Adrenal gland (tissue), 12 donors: ENCODE results near the gene SLC39A12. TPM values are rescaled to one million over a fixed set of nuclear protein-coding genes. Genes with fewer than 3 reads are reported as not detected.

Experiments
- DNase-seq, 7 donors: peaks; one replicate each; pipeline ENCODE4 v3.0.0-alpha.2; 2019 to 2020
- H3K27ac ChIP-seq, 5 donors: fragments of 200-600 bp; sonication (generic) in 4 of 5; 1 replicate in 3 of 5; 2 replicates in 2 of 5; pipeline versions ENCODE4 v1.5.1 to v1.8.0; 2016 to 2020; ENCODE audit warnings: mild to moderate bottlenecking in 1 of 5
- H3K27me3 ChIP-seq: fragments of 200-600 bp; 2 replicates; pipeline ENCODE4 v1.8.0; 2021
- H3K36me3 ChIP-seq, 2 donors: fragments of 200-600 bp; replicated peaks in 1 of 2; 1 replicate in 1 of 2; 2 replicates in 1 of 2; pipeline versions ENCODE4 v1.5.1 to v1.8.0; 2018 to 2022
- H3K4me1 ChIP-seq, 2 donors: fragments of 200-600 bp; replicated peaks in 1 of 2; 1 replicate in 1 of 2; 2 replicates in 1 of 2; pipeline versions ENCODE4 v1.5.1 to v1.8.0; 2018 to 2021
- H3K4me3 ChIP-seq, 4 donors: fragments of 200-600 bp; sonication (generic) in 3 of 4; one replicate each; pipeline ENCODE4 v1.5.1; 2016 to 2018
- H3K9me3 ChIP-seq, 3 donors: fragments of 200-600 bp; sonication (generic) in 1 of 3; replicated peaks in 1 of 3; 1 replicate in 2 of 3; 2 replicates in 1 of 3; pipeline versions ENCODE4 v1.5.1 to v1.8.0; 2016 to 2021
- POLR2A ChIP-seq, 2 donors: fragments of 450-650 bp; IDR thresholded peaks; one replicate each; pipeline ENCODE4 v1.6.1; 2017; ENCODE audit warnings: antibody characterized with exemption in 2 of 2, mild to moderate bottlenecking in 2 of 2, moderate library complexity in 1 of 2
- WGBS, 4 donors: extraction: QIAGEN DNeasy Blood & Tissue Kit in 2 of 4; methylation state at CpG; one replicate each; pipeline versions ENCODE4 v1.1.5 to v1.1.7; 2013 to 2017; 5-methylcytosine and 5-hydroxymethylcytosine counted together
- intact Hi-C, 2 donors: fragments of 100-400 bp; cut with DNase I; formaldehyde crosslinking; loops; one replicate each; pipeline versions ENCODE4 v1.14.1 to v1.15.0; 2022 to 2023
- polyA plus RNA-seq, 3 donors: library from polyadenylated mRNA; stranded (reverse); fragments of 200-250 nt in 2 of 3; fragments of 350-450 nt in 1 of 3; fragmentation: Illumina TruSeq in 1 of 3; extraction: RNeasy Lipid Tissue Mini Kit (QIAGEN cat#74804) in 1 of 3; gene quantifications; one replicate each; pipeline ENCODE4 v1.2.3, GENCODE V29; 2013 to 2014
- total RNA-seq, 9 donors: library from RNA; depleted of rRNA in 4 of 9; stranded (reverse); fragments of >200 nt in 4 of 9; fragments of 120-200 nt in 1 of 9; fragmentation: NEBNext Ultra II Directional in 1 of 9; extraction: Animal tissue kit (Norgen Biotek cat#: 25700) in 1 of 9; gene quantifications; one replicate each; pipeline versions ENCODE4 v1.1.0 to v1.2.4, GENCODE V29; 2013 to 2023
- TF ChIP-seq, protein P1 (sequence below), 6 experiments: fragments of 450-650 bp in 4 of 6; fragments of 200-600 bp in 2 of 6; sonication (generic) in 1 of 6; IDR thresholded peaks; 1 replicate in 5 of 6; 2 replicates in 1 of 6; pipeline versions ENCODE4 v1.5.1 to v1.8.0; 2016 to 2021; ENCODE audit warnings: antibody characterized with exemption in 6 of 6, mild to moderate bottlenecking in 2 of 6, moderate library complexity in 1 of 6
- donor health status: healthy with polysubstance abuse.
- donor health status: Bipolar disorder and iron deficiency.
- donor health status: DM: yes; HTN: yes; CAD: no.
- donor health status: DM: no; HTN: no; CAD: no.
- donor health status: DM: no; HTN: no; CAD: no.
- donor health status: DM: yes; HTN: yes; CAD: no.

SLC39A12 gene
- total and polyA plus RNA-seq, 12 donors: 0.14 to 0.34 (median 0.23) TPM; not detected in 6

GRCh38 chr10:18010050-18010449, 58.3 kb downstream of the SLC39A12 start:
- H3K36me3 ChIP-seq: no peaks in the 10 kb centered on the region

DNA sequence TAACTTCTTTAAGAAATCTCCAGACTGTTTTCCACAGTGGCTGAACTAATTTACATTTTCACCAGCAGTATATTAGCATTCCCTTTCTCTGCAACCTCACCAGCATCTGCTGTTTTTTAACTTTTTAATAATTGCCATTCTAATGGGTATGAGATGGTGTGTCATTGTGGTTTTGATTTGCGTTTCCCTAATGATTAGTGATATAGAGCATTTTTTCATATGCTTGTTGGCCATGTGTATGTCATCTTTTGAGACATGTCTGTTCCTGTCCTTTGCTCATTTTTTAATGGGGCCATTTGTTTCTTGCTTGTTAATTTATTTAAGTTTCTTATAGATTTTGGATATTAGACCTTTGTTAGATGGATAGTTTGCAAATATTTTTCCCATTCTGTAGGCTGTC, 68.8 kb downstream of the SLC39A12 start:
- intact Hi-C loops: no loop called here
- no peaks in the 10 kb centered on the region for H3K36me3 ChIP-seq
- no peak overlapping the region for H3K27ac ChIP-seq
- 77 to 82% (median 80%) methylated on average over 1 of the region's 1 CpG for WGBS, 4 donors
- H3K4me3 ChIP-seq: no peak overlapping the region
- TF ChIP-seq POLR2A (IDR thresholded peaks at IDR 0.05): no peak
- TF ChIP-seq, protein P1, sequence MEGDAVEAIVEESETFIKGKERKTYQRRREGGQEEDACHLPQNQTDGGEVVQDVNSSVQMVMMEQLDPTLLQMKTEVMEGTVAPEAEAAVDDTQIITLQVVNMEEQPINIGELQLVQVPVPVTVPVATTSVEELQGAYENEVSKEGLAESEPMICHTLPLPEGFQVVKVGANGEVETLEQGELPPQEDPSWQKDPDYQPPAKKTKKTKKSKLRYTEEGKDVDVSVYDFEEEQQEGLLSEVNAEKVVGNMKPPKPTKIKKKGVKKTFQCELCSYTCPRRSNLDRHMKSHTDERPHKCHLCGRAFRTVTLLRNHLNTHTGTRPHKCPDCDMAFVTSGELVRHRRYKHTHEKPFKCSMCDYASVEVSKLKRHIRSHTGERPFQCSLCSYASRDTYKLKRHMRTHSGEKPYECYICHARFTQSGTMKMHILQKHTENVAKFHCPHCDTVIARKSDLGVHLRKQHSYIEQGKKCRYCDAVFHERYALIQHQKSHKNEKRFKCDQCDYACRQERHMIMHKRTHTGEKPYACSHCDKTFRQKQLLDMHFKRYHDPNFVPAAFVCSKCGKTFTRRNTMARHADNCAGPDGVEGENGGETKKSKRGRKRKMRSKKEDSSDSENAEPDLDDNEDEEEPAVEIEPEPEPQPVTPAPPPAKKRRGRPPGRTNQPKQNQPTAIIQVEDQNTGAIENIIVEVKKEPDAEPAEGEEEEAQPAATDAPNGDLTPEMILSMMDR (IDR thresholded peaks at IDR 0.05): no peak
- no peak for DNase-seq
- H3K4me1 ChIP-seq: no peaks in the 10 kb centered on the region
- no peaks in the 10 kb centered on the region for H3K9me3 ChIP-seq
- no peaks in the 10 kb centered on the region for H3K27me3 ChIP-seq

More at GRCh38 chr10:18010050-18010449, 58.3 kb downstream of the SLC39A12 start:
- TF ChIP-seq, protein P1 (IDR thresholded peaks at IDR 0.05): no peak
- TF ChIP-seq POLR2A (IDR thresholded peaks at IDR 0.05): no peak
- no peaks in the 10 kb centered on the region for H3K9me3 ChIP-seq
- WGBS, 4 donors: 52 to 66% (median 57%) methylated on average over 2 of the region's 2 CpGs
- no peak overlapping the region for H3K4me3 ChIP-seq
- H3K27ac ChIP-seq: no peak overlapping the region
- H3K4me1 ChIP-seq: peaks cover 0 to 10% of the 10 kb centered on the region in 2 donors
- intact Hi-C loops: no loop called here
- H3K27me3 ChIP-seq: no peaks in the 10 kb centered on the region
- no peak for DNase-seq

DNA sequence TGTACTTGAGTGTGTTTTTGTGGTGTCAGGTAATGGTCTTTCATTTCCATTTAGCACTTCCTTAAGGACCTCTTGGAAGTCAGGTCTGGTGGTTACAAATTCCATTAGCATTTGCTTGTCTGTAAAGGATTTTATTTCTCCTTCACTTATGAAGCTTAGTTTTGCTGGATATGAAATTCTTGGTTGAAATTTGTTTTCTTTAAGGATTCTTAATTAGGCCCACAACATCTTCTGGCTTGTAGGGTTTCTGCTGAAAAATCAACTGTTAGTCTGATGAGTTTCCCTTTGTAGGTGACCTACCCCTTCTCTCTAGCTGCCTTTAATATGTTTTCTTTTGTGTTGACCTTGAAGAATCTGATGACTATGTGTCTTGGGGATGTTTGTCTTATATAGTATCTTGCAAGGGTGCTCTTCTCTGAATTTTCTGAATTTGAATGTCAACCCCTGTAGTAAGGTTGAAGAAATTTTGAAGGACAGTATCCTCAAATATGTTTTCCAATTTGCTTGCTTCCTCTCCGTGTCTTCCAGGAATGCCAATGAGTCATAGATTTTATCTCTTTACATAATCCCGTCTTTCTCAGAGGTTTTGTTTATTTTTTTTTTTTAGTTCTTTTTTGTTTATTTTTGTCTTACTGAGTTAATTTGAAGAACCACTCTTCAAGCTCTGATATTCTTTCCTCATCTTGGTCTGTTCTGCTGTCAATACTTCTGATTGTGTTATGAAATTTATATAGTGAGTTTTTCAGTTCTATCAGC, 70.2 kb downstream of the SLC39A12 start:
- TF ChIP-seq POLR2A (IDR thresholded peaks at IDR 0.05): no peak
- TF ChIP-seq, protein P1 (IDR thresholded peaks at IDR 0.05): no peak
- no peaks in the 10 kb centered on the region for H3K9me3 ChIP-seq
- no peaks in the 10 kb centered on the region for H3K27me3 ChIP-seq
- no peak overlapping the region for H3K4me3 ChIP-seq
- no peak for DNase-seq
- H3K27ac ChIP-seq: no peak overlapping the region
- H3K36me3 ChIP-seq: no peaks in the 10 kb centered on the region
- 0 to 29% (median 9%) methylated on average over 2 of the region's 2 CpGs for WGBS, 4 donors
- intact Hi-C loops: no loop called here
- no peaks in the 10 kb centered on the region for H3K4me1 ChIP-seq

- Histone ChIP-seq H3K4me3 (no peak overlapping the region), H3K27me3 (no peaks in the 10 kb centered on the region), H3K36me3 (no peaks in the 10 kb centered on the region), H3K27ac (no peak overlapping the region), H3K9me3 (no peaks in the 10 kb centered on the region), H3K4me1 (no peaks in the 10 kb centered on the region)
- no peak for DNase-seq
- intact Hi-C loops: no loop called here
- TF ChIP-seq, protein P1 (IDR thresholded peaks at IDR 0.05): no peak
- TF ChIP-seq POLR2A (IDR thresholded peaks at IDR 0.05): no peak
- 75 to 83% (median 79%) methylated on average over 4 of the region's 4 CpGs for WGBS, 4 donors
Observed at GRCh38 chr10:18043148-18044006, 91.7 kb downstream of the SLC39A12 start.
